ENCODE data around the gene IMMP2L.
"Not testable (repeated sequence)": the region's sequence is repeated elsewhere in the genome, so short reads cannot be mapped to it uniquely, and the experiment has no call there.

Gene IMMP2L

GRCh38 chr7:111505422-111505821 lies 56.9 kb downstream of the IMMP2L start:
- DNase-seq, result not testable (repeated sequence)

- DNase-seq, result not testable (repeated sequence)
These were observed 60.5 kb downstream of the IMMP2L start for GRCh38 chr7:111501799-111502198.

GRCh38 chr7:111499027-111499426 lies 63.3 kb downstream of the IMMP2L start:
- DNase-seq, result no peak

- no peak for DNase-seq
These were observed 63.8 kb downstream of the IMMP2L start for GRCh38 chr7:111498391-111499007.

- DNase-seq, result no peak
These were observed 67.0 kb downstream of the IMMP2L start for GRCh38 chr7:111495173-111495810.

- no peak for DNase-seq
These were observed 70.1 kb downstream of the IMMP2L start for GRCh38 chr7:111492234-111492633.

GRCh38 chr7:111486472-111487142 lies 75.7 kb downstream of the IMMP2L start:
- DNase-seq, result no peak

GRCh38 chr7:111485701-111486380 lies 76.5 kb downstream of the IMMP2L start:
- no peak for DNase-seq

- no peak for DNase-seq
These were observed 79.2 kb downstream of the IMMP2L start for GRCh38 chr7:111483078-111483477.

- DNase-seq, result no peak
These were observed 84.6 kb downstream of the IMMP2L start for GRCh38 chr7:111477462-111478225.

GRCh38 chr7:111476586-111477293 lies 85.6 kb downstream of the IMMP2L start:
- no peak for DNase-seq

GRCh38 chr7:111475959-111476358 lies 86.3 kb downstream of the IMMP2L start:
- no peak for DNase-seq

- no peak for DNase-seq
These were observed 86.9 kb downstream of the IMMP2L start for GRCh38 chr7:111475419-111475748.

- DNase-seq, result no peak
These were observed 87.4 kb downstream of the IMMP2L start for GRCh38 chr7:111474723-111475418.

- no peak for DNase-seq
These were observed 88.7 kb downstream of the IMMP2L start for GRCh38 chr7:111473449-111474198.

- DNase-seq, result no peak
These were observed 91.3 kb downstream of the IMMP2L start for GRCh38 chr7:111470998-111471397.

GRCh38 chr7:111469894-111470293 lies 92.4 kb downstream of the IMMP2L start:
- not testable (repeated sequence) for DNase-seq

- DNase-seq, result not testable (repeated sequence)
These were observed 96.5 kb downstream of the IMMP2L start for GRCh38 chr7:111465774-111466173.

GRCh38 chr7:111460695-111461094 lies 101.6 kb downstream of the IMMP2L start:
- no peak for DNase-seq

- DNase-seq, result no peak
These were observed 102.5 kb downstream of the IMMP2L start for GRCh38 chr7:111459757-111460280.

All from central memory CD4-positive, alpha-beta T cell (primary cell).